H1 (cell line): ENCODE data around the gene RGL1. TPM values are rescaled to one million over a fixed set of nuclear protein-coding genes. Genes with fewer than 3 reads are reported as not detected.

Experiments
- ASH2L ChIP-seq: fragments of 200-600, 300-600 bp; sonication (generic); IDR thresholded peaks from one replicate; pipeline ENCODE4 v1.7.1; 2017; ENCODE audit warnings: low read length
- ATF3 ChIP-seq: IDR thresholded peaks from 2 replicates; pipeline ENCODE4 v1.6.1; 2011; ENCODE audit warnings: low read depth, mild to moderate bottlenecking, low read length; ENCODE audit not compliant: insufficient read depth
- BCL11A ChIP-seq, 2 experiments: IDR thresholded peaks; one replicate each; pipeline ENCODE4 v1.6.1; 2011; ENCODE audit warnings: low read depth in 2 of 2, low read length in 2 of 2, mild to moderate bottlenecking in 2 of 2
- CHD1 ChIP-seq: IDR thresholded peaks from 2 replicates; pipeline ENCODE4 v1.6.1; 2012; ENCODE audit warnings: low read depth, low read length, improper control_type of control experiment
- CHD7 ChIP-seq: fragments of 300-600 bp; sonication (generic); IDR thresholded peaks from 2 replicates; pipeline ENCODE4 v1.7.1; 2012; ENCODE audit warnings: low read length, moderate library complexity, mild to moderate bottlenecking, inconsistent platforms; ENCODE audit not compliant: insufficient replicate concordance
- E2F6 ChIP-seq: IDR thresholded peaks from 2 replicates; pipeline ENCODE4 v1.6.1; 2012; ENCODE audit warnings: inconsistent platforms
- HDAC6 ChIP-seq: IDR thresholded peaks from one replicate; pipeline ENCODE4 v1.7.1; 2012; ENCODE audit warnings: low read depth, mild to moderate bottlenecking, inconsistent platforms, low read length, moderate library complexity
- POU5F1 ChIP-seq: IDR thresholded peaks from 2 replicates; pipeline ENCODE4 v1.6.1; 2011; ENCODE audit warnings: low read depth, mild to moderate bottlenecking, low read length, moderate library complexity
- RAD21 ChIP-seq, 2 experiments: IDR thresholded peaks in 1 of 2; conservative IDR thresholded peaks in 1 of 2; 2 replicates each; pipeline ENCODE4 v1.6.1; 2011; ENCODE audit warnings: low read depth in 2 of 2, low read length in 2 of 2, improper control_type of control experiment in 1 of 2, inconsistent platforms in 1 of 2, mild to moderate bottlenecking in 1 of 2, moderate library complexity in 1 of 2
- RBBP5 ChIP-seq: IDR thresholded peaks from 2 replicates; pipeline ENCODE4 v1.7.1; 2012; ENCODE audit warnings: low read depth, mild to moderate bottlenecking, inconsistent platforms, low read length, moderate library complexity, borderline replicate concordance
- SP4 ChIP-seq: IDR thresholded peaks from 2 replicates; pipeline ENCODE4 v1.6.1; 2012; ENCODE audit warnings: low read length, inconsistent platforms
- TBP ChIP-seq: IDR thresholded peaks from 2 replicates; pipeline ENCODE4 v1.6.1; 2011; ENCODE audit warnings: low read depth, low read length, improper control_type of control experiment
- polyA plus RNA-seq, 7 experiments: library from polyadenylated mRNA; depleted of rRNA in 3 of 7; stranded (reverse) in 5 of 7; unstranded in 2 of 7; fragments of >200 nt in 5 of 7; fragments of 200-250 nt in 2 of 7; gene quantifications; 1 replicate in 5 of 7; 2 replicates in 1 of 7; 4 replicates in 1 of 7; pipeline versions ENCODE4 v1.2.1 to v1.2.3, GENCODE V29; 2011 to 2013; ENCODE audit warnings: missing spikeins in 2 of 7, mixed read lengths in 2 of 7
- total RNA-seq: library from RNA; stranded (reverse); fragmentation: NEBNext Ultra II Directional; extraction: Animal tissue kit (Norgen Biotek cat#: 25700); gene quantifications from 2 replicates; pipeline ENCODE4 v1.2.1, GENCODE V29; 2021

Gene RGL1
- total and polyA plus RNA-seq, 2 of the 8 experiments (the other 6 are each of a cell fraction or from before 2014, with no cell fraction given) = 0.98 to 2.4 TPM

GRCh38 chr1:183894290-183894565 lies 89.3 kb downstream of the RGL1 start (continued):
- no peak for TF ChIP-seq CHD7
- TF ChIP-seq HDAC6 = no peak
- TF ChIP-seq CHD1 = no peak
- no peak for TF ChIP-seq RBBP5
- no peak for TF ChIP-seq E2F6
- no peak for TF ChIP-seq POU5F1
- no peak for TF ChIP-seq SP4
- TF ChIP-seq ASH2L = no peak
- no peak for TF ChIP-seq BCL11A (IDR thresholded peaks at IDR 0.05; ENCODE audit: low read depth in 2 of 2, low read length in 2 of 2)
- no peak for TF ChIP-seq ATF3
- TF ChIP-seq TBP = no peak
- TF ChIP-seq RAD21 (IDR thresholded peaks at IDR 0.05 in 1 of 2, conservative IDR thresholded peaks at IDR 0.05 in 1 of 2; ENCODE audit: low read depth in 2 of 2, low read length in 2 of 2) = no peak
